CD8-positive, alpha-beta memory T cell (primary cell): ENCODE measurements around the gene DMXL2. TPM values are rescaled to one million over a fixed set of nuclear protein-coding genes. Genes with fewer than 3 reads are reported as not detected.

Experiments
- CTCF ChIA-PET: fragments of 350-600 bp; sonication (Branson Sonifier 250); formaldehyde crosslinking; loops from one replicate; lab custom pipeline; 2021; ENCODE audit warnings: antibody characterized with exemption; lab: Charles Lee
- POLR2A ChIA-PET: fragments of 350-600 bp; sonication (Branson Sonifier 250); formaldehyde crosslinking; loops from one replicate; lab custom pipeline; 2021; ENCODE audit warnings: antibody characterized with exemption; lab: Charles Lee
- DNase-seq, 5 donors: peaks; one replicate each; pipeline versions ENCODE4 v3.0.0 to v3.0.0-alpha.2; 2020 to 2022; ENCODE audit warnings: mixed read lengths in 1 of 5
- H3K27ac ChIP-seq: one replicate; pipeline ENCODE4 v1.7.0; 2013; ENCODE audit warnings: low read depth, mild to moderate bottlenecking, low read length, moderate library complexity
- H3K27me3 ChIP-seq: 2 replicates; pipeline ENCODE4 v1.7.0; 2013; ENCODE audit warnings: low read length, mild to moderate bottlenecking; ENCODE audit not compliant: insufficient read depth, poor library complexity, severe bottlenecking
- H3K36me3 ChIP-seq: 2 replicates; pipeline ENCODE4 v1.7.0; 2013; ENCODE audit warnings: mild to moderate bottlenecking, low read length, moderate library complexity; ENCODE audit not compliant: insufficient read depth
- H3K4me1 ChIP-seq: 2 replicates; pipeline ENCODE4 v1.7.0; 2013; ENCODE audit warnings: mild to moderate bottlenecking, low read length, moderate library complexity; ENCODE audit not compliant: insufficient read depth
- H3K4me3 ChIP-seq: 2 replicates; pipeline ENCODE4 v1.7.0; 2013; ENCODE audit warnings: mild to moderate bottlenecking, low read length
- H3K9me3 ChIP-seq: 2 replicates; pipeline ENCODE4 v1.7.0; 2013; ENCODE audit warnings: mild to moderate bottlenecking, low read length
- H3K27ac Mint-ChIP-seq, 8 donors: one replicate each; pipeline ENCODE4 v1.8.0; 2020 to 2021; ENCODE audit warnings: mixed read lengths in 8 of 8, mild to moderate bottlenecking in 6 of 8, inconsistent platforms in 3 of 8, moderate library complexity in 3 of 8
- H3K27me3 Mint-ChIP-seq, 2 donors: one replicate each; pipeline ENCODE4 v1.8.0; 2020 to 2021; ENCODE audit warnings: mixed read lengths in 2 of 2, mild to moderate bottlenecking in 1 of 2, moderate library complexity in 1 of 2
- H3K36me3 Mint-ChIP-seq, 3 donors: one replicate each; pipeline ENCODE4 v1.8.0; 2020 to 2021; ENCODE audit warnings: mixed read lengths in 3 of 3, inconsistent platforms in 1 of 3, mild to moderate bottlenecking in 1 of 3
- H3K4me1 Mint-ChIP-seq, 3 donors: one replicate each; pipeline ENCODE4 v1.8.0; 2020 to 2021; ENCODE audit warnings: mixed read lengths in 3 of 3, inconsistent platforms in 1 of 3, mild to moderate bottlenecking in 1 of 3
- H3K4me3 Mint-ChIP-seq, 7 donors: one replicate each; pipeline ENCODE4 v1.8.0; 2020 to 2021; ENCODE audit warnings: mixed read lengths in 7 of 7, mild to moderate bottlenecking in 6 of 7, moderate library complexity in 4 of 7, inconsistent platforms in 2 of 7
- H3K9me3 Mint-ChIP-seq, 5 donors: one replicate each; pipeline ENCODE4 v1.8.0; 2020 to 2022; ENCODE audit warnings: mixed read lengths in 5 of 5, mild to moderate bottlenecking in 3 of 5, moderate library complexity in 2 of 5, inconsistent platforms in 1 of 5
- polyA plus RNA-seq: library from polyadenylated mRNA; unstranded; fragments of 300-500 nt; fragmentation: Illumina TruSeq; gene quantifications from one replicate; pipeline ENCODE4 v1.2.3, GENCODE V29; 2021
- total RNA-seq, 2 experiments: library from RNA; stranded (reverse); gene quantifications; one replicate each; pipeline ENCODE4 v1.2.3, GENCODE V29; 2021

The DMXL2 gene
- total and polyA plus RNA-seq, 3 experiments from 2014 or later, result 0.61 to 7.0 (median 5.8) TPM

DNA sequence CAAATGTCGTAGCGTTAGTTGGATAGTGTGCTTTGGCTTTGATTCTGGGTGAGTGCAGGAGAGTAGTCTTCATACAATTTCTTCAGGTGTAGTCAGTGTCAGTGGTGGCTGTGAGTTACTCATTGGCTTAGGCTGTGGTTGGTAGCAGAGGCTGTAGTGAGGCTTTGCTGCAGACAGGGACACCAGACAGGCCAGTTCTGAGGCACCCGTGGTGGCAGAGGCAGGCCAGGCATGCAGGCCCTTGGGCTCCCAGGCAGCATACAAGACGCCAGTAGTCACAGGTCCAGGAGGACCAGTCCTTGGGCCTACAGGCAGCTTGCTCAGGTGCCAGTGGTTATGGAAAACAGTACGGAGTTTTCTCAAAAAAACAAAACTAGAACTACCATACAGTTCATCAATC, 61.3 kb downstream of the DMXL2 start:
- no peak overlapping the region for H3K4me3 Mint-ChIP-seq
- no peaks in the 10 kb centered on the region for H3K4me1 ChIP-seq
- H3K36me3 ChIP-seq, result no peaks in the 10 kb centered on the region
- POLR2A ChIA-PET, result no interaction called here
- DNase-seq, result no peak
- no peaks in the 10 kb centered on the region for H3K4me1 Mint-ChIP-seq
- no peaks in the 10 kb centered on the region for H3K27me3 ChIP-seq
- CTCF ChIA-PET, result no interaction called here
- no peaks in the 10 kb centered on the region for H3K9me3 ChIP-seq
- no peak overlapping the region for H3K4me3 ChIP-seq
- no peak overlapping the region for H3K27ac ChIP-seq
- peaks cover 0 to 2% of the 10 kb centered on the region in 2 donors for H3K27me3 Mint-ChIP-seq
- H3K9me3 Mint-ChIP-seq, result no peaks in the 10 kb centered on the region
- H3K36me3 Mint-ChIP-seq, result no peaks in the 10 kb centered on the region
- H3K27ac Mint-ChIP-seq, result no peak overlapping the region

DNA sequence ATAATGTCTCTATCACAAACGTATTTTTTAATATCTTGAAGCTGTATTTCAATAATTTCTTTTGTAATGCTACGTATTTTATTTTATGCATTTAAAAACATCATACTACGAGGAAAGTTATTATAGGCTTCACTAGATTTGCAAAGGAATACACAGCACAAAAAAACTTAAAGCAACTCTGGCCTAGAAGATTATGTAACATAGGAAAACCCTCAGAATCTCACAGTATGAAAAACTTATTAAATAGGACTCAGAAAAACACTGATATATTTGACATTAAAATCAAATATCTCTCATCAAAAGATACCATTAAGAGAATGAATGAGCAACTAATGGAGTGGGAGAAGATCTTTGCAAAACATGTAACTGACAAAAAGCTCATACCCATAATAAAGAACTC, 63.7 kb downstream of the DMXL2 start:
- no peaks in the 10 kb centered on the region for H3K36me3 ChIP-seq
- Mint-ChIP-seq H3K27me3 (peaks cover 0 to 2% of the 10 kb centered on the region in 2 donors), H3K4me3 (no peak overlapping the region), H3K9me3 (no peaks in the 10 kb centered on the region), H3K27ac (no peak overlapping the region), H3K4me1 (no peaks in the 10 kb centered on the region), H3K36me3 (no peaks in the 10 kb centered on the region)
- no peaks in the 10 kb centered on the region for H3K27me3 ChIP-seq
- no peaks in the 10 kb centered on the region for H3K4me1 ChIP-seq
- ChIA-PET CTCF (no interaction called here), POLR2A (no interaction called here)
- no peaks in the 10 kb centered on the region for H3K9me3 ChIP-seq
- H3K27ac ChIP-seq, result no peak overlapping the region
- DNase-seq, result no peak
- H3K4me3 ChIP-seq, result no peak overlapping the region

DNA sequence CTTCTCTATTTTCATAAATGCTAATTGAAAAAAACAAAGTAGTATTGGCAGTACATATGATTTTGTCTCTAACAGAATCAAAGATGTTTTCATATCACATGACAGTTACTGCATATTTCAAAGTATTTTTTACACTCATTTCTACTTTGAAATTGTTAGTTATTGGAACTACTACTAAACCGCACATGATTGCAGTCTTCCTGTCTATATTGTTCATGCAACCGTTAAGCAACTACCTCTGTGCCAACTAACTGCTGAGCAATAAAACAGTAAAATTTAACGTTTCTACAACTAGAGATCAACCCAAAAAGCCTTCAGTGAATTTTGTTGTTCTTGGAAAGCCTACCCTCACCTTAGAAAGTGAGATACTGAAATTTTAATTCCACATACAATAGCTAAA, 64.2 kb downstream of the DMXL2 start:
- Mint-ChIP-seq H3K4me1 (no peaks in the 10 kb centered on the region), H3K9me3 (no peaks in the 10 kb centered on the region), H3K4me3 (no peak overlapping the region), H3K36me3 (no peaks in the 10 kb centered on the region), H3K27ac (no peak overlapping the region), H3K27me3 (peaks cover 0 to 2% of the 10 kb centered on the region in 2 donors)
- Histone ChIP-seq H3K27ac (no peak overlapping the region), H3K27me3 (no peaks in the 10 kb centered on the region), H3K9me3 (no peaks in the 10 kb centered on the region), H3K4me1 (no peaks in the 10 kb centered on the region), H3K4me3 (no peak overlapping the region), H3K36me3 (no peaks in the 10 kb centered on the region)
- CTCF ChIA-PET, result no interaction called here
- no peak for DNase-seq
- POLR2A ChIA-PET, result no interaction called here

DNA sequence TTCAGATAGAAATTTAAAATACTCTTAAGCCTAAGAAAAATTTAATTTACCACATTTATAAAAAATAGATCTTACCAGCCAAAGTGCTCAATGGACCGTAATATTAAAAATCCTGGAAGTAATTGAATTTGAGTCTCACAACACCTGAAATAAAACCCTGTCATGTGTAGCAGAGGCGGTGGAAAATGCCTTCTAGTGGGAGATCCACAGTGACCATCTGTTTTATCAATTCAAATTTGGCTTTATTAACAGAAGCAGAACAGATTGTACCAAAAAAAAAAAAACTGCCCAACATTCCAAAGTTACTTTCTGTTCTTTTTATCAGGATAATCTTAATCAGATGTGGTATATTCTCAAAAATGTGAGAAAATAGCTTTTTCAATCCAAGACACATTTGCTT, 71.7 kb downstream of the DMXL2 start:
- Mint-ChIP-seq H3K4me3 (no peak overlapping the region), H3K27ac (no peak overlapping the region), H3K27me3 (peaks cover 0 to 2% of the 10 kb centered on the region in 2 donors), H3K36me3 (no peaks in the 10 kb centered on the region), H3K4me1 (no peaks in the 10 kb centered on the region), H3K9me3 (no peaks in the 10 kb centered on the region)
- Histone ChIP-seq H3K9me3 (no peaks in the 10 kb centered on the region), H3K4me1 (no peaks in the 10 kb centered on the region), H3K4me3 (no peak overlapping the region), H3K36me3 (no peaks in the 10 kb centered on the region), H3K27ac (no peak overlapping the region), H3K27me3 (no peaks in the 10 kb centered on the region)
- no peak for DNase-seq
- ChIA-PET CTCF (no interaction called here), POLR2A (no interaction called here)

DNA sequence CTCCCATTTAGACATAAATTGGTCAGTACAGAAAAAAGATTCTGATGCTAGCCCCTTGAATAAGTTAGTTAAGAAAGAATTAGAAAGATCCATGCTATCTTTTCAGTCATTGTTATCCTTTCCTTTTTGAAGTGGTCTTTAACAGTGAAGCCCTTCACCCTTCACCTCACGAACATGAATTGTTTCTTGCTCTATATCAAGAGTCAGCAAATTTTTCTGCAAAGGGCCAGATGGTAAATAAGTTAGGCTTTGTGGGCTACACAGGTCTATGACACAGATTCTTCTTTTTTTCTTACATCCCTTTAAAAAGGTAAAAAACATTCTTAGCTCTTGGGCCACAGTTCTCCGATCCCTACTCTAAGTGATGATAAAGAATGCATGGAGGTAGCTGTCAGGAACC, 74.9 kb downstream of the DMXL2 start:
- H3K4me3 Mint-ChIP-seq, result no peak overlapping the region
- H3K4me3 ChIP-seq, result no peak overlapping the region
- H3K9me3 Mint-ChIP-seq, result peaks cover 0 to 2% (median 0%) of the 10 kb centered on the region in 5 donors
- no peak overlapping the region for H3K27ac Mint-ChIP-seq
- H3K4me1 ChIP-seq, result no peaks in the 10 kb centered on the region
- no peak overlapping the region for H3K27ac ChIP-seq
- no peaks in the 10 kb centered on the region for H3K9me3 ChIP-seq
- DNase-seq, result no peak
- H3K27me3 ChIP-seq, result no peaks in the 10 kb centered on the region
- no peaks in the 10 kb centered on the region for H3K4me1 Mint-ChIP-seq
- H3K36me3 Mint-ChIP-seq, result peaks cover 0 to 2% (median 0%) of the 10 kb centered on the region in 3 donors
- H3K36me3 ChIP-seq, result no peaks in the 10 kb centered on the region
- POLR2A ChIA-PET, result no interaction called here
- CTCF ChIA-PET, result interaction anchor here (1.1 kb wide), 1 partner anchor 11 kb away, joined by 3 read pairs; no protein-coding TSS in a partner anchor
- H3K27me3 Mint-ChIP-seq, result peaks cover 0 to 5% of the 10 kb centered on the region in 2 donors

DNA sequence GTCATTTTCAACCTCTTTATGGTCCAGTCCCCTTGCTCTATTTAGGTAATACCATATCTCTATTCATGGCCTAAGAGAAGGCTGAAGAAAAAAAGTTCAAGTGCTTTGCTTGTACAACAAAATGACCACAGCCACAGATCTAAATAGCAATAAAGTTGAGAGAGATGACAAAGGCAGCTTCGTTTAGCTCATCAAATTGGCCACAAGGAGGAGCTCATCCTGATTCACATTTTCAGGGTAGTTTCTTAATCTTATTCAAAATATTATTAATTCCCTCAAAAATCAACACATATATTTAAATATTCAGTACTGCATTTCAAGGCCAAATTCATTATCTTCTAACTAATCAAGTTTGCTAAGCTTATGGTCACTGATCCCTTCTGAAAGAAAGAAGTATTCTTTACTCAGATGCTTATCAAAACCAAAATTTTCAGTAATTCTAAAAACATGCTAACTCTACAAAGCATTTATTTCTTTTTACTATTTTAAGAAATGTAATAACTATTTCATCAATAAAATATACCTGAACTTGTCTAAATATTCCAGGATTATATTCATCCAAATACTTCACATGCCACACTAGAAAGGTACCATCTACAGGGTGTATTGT, 85.5 kb downstream of the DMXL2 start:
- Histone ChIP-seq H3K4me1 (no peaks in the 10 kb centered on the region), H3K27me3 (no peaks in the 10 kb centered on the region), H3K36me3 (no peaks in the 10 kb centered on the region), H3K9me3 (no peaks in the 10 kb centered on the region), H3K27ac (no peak overlapping the region), H3K4me3 (no peak overlapping the region)
- POLR2A ChIA-PET, result no interaction called here
- Mint-ChIP-seq H3K27me3 (no peaks in the 10 kb centered on the region), H3K36me3 (peaks cover 0 to 1% (median 0%) of the 10 kb centered on the region in 3 donors), H3K9me3 (peaks cover 0 to under 1% (median 0%) of the 10 kb centered on the region in 5 donors), H3K4me1 (no peaks in the 10 kb centered on the region), H3K4me3 (no peak overlapping the region), H3K27ac (no peak overlapping the region)
- DNase-seq, result no peak
- CTCF ChIA-PET, result interaction anchor here (0.8 kb wide), 1 partner anchor 10 kb away, joined by 3 read pairs; no protein-coding TSS in a partner anchor

DNA sequence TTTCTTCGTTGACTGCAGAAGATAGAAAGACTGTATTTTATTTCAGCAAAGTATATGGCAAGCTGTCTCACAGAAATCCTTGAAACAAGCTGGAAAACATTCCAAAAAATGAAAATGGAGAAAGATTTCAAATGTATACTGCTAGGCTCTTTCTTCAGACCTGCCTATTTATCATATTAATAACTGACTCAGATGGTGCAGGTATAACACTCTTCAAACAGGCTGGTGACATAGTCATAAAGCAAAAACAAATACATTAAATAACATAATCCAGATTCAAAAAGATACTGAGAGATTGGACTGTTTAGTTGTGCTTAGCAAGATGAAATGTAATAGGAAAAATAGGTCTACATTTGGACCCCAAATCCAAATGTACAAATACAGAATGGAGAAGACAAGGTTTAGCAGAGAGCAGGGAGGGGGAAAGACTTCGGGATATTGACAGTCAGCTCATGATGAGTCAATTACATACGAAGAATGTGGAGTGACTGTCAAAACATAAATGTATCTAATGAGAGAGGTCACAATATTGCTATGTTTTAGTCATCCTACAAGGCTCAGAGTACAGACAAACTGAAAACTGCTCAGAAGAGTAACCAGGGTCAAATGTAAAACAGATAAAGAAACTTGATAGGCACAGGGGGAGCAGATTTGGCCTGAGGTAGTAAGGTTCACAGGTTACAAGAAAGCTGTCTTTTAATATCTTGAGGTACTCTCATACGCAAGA, 88.7 kb downstream of the DMXL2 start:
- Mint-ChIP-seq H3K4me1 (no peaks in the 10 kb centered on the region), H3K27ac (no peak overlapping the region), H3K27me3 (no peaks in the 10 kb centered on the region), H3K36me3 (peaks cover 0 to 10% (median 0%) of the 10 kb centered on the region in 3 donors), H3K9me3 (peaks cover 0 to 8% (median 3%) of the 10 kb centered on the region in 5 donors), H3K4me3 (no peak overlapping the region)
- Histone ChIP-seq H3K36me3 (no peaks in the 10 kb centered on the region), H3K4me1 (no peaks in the 10 kb centered on the region), H3K9me3 (no peaks in the 10 kb centered on the region), H3K4me3 (no peak overlapping the region), H3K27me3 (no peaks in the 10 kb centered on the region), H3K27ac (no peak overlapping the region)
- ChIA-PET POLR2A (no interaction called here), CTCF (no interaction called here)
- DNase-seq, result no peak

DNA sequence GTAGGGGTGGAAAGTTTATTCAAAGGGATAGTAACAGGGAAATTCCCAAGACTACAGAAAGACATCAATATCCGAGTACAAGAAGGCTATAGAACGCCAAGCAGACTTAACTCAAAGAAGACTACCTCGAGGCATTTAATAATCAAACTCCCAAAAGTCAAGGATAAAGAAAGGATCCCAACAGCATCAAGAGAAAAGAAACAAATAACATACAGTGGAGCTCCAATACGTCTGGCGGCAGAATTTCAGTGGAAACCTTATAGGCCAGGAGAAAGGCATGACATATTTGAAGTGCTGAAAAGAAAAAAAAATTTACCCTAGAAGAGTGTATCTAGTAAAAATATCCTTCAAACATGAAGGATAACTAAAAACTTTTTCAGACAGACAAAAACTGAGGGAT, 95.6 kb downstream of the DMXL2 start:
- Histone ChIP-seq H3K27ac (no peak overlapping the region), H3K9me3 (no peaks in the 10 kb centered on the region), H3K27me3 (no peaks in the 10 kb centered on the region), H3K4me3 (no peak overlapping the region), H3K36me3 (no peaks in the 10 kb centered on the region), H3K4me1 (no peaks in the 10 kb centered on the region)
- CTCF ChIA-PET, result no interaction called here
- Mint-ChIP-seq H3K9me3 (peaks cover 20 to 35% (median 27%) of the 10 kb centered on the region in 5 donors), H3K36me3 (peaks cover 3 to 25% (median 3%) of the 10 kb centered on the region in 3 donors), H3K27ac (no peak overlapping the region), H3K4me3 (no peak overlapping the region), H3K27me3 (peaks cover 0 to 3% of the 10 kb centered on the region in 2 donors), H3K4me1 (no peaks in the 10 kb centered on the region)
- no peak for DNase-seq
- POLR2A ChIA-PET, result no interaction called here
